Choroid plexus epithelial cell (primary cell): ENCODE measurements around the gene SH3YL1.

Experiments used
- DNase-seq: peaks from one replicate; pipeline ENCODE4 v3.0.0-alpha.2; 2010; ENCODE audit warnings: low read depth
- H3K4me3 ChIP-seq: 2 replicates; pipeline ENCODE4 v1.5.1; 2011; ENCODE audit warnings: low read depth, mild to moderate bottlenecking, control low read depth, low read length, moderate library complexity
- CTCF ChIP-seq: conservative IDR thresholded peaks from 2 replicates; pipeline ENCODE4 v1.5.1; 2011; ENCODE audit warnings: low read depth, mild to moderate bottlenecking, control low read depth, inconsistent platforms, low read length, moderate library complexity

Gene SH3YL1

GRCh38 chr2:280650-281110 lies 16.8 kb upstream of the SH3YL1 start:
- no peak for TF ChIP-seq CTCF
- no peak overlapping the region for H3K4me3 ChIP-seq
- DNase-seq: no peak

- H3K4me3 ChIP-seq: no peak overlapping the region
- TF ChIP-seq CTCF: no peak
- DNase-seq: no peak
Measured at GRCh38 chr2:279956-280649, 16.3 kb upstream of the SH3YL1 start.

GRCh38 chr2:279366-279765 lies 15.5 kb upstream of the SH3YL1 start:
- no peak for TF ChIP-seq CTCF
- no peak for DNase-seq
- H3K4me3 ChIP-seq: no peak overlapping the region

- H3K4me3 ChIP-seq: no peak overlapping the region
- no peak for TF ChIP-seq CTCF
- no peak for DNase-seq
Measured at GRCh38 chr2:278927-279320, 15.1 kb upstream of the SH3YL1 start.

- no peak for TF ChIP-seq CTCF
- no peak overlapping the region for H3K4me3 ChIP-seq
- DNase-seq: no peak
Measured at GRCh38 chr2:278312-278926, 14.6 kb upstream of the SH3YL1 start.

- DNase-seq: no peak
- H3K4me3 ChIP-seq: no peak overlapping the region
- no peak for TF ChIP-seq CTCF
Measured at GRCh38 chr2:275466-275865, 11.6 kb upstream of the SH3YL1 start.

GRCh38 chr2:274503-274902 lies 10.7 kb upstream of the SH3YL1 start:
- DNase-seq: no peak
- no peak overlapping the region for H3K4me3 ChIP-seq
- TF ChIP-seq CTCF: no peak
